DOHH2 (cell line): ENCODE measurements around the gene LMAN1.

ENCODE experiments used
- EZH2phosphoT487 ChIP-seq: fragments of 200-600 bp; sonication (generic); IDR thresholded peaks from 2 replicates; pipeline ENCODE4 v1.6.1; 2017; ENCODE audit warnings: borderline replicate concordance, mild to moderate bottlenecking, antibody characterized with exemption, low read length, moderate library complexity, mixed read lengths
- TF ChIP-seq, protein P1 (sequence below): fragments of 200-600 bp; sonication (generic); IDR thresholded peaks from one replicate; pipeline ENCODE4 v1.5.1; 2014; ENCODE audit warnings: antibody characterized with exemption, mild to moderate bottlenecking, low read depth, low read length; ENCODE audit not compliant: poor library complexity, severe bottlenecking

DNA sequence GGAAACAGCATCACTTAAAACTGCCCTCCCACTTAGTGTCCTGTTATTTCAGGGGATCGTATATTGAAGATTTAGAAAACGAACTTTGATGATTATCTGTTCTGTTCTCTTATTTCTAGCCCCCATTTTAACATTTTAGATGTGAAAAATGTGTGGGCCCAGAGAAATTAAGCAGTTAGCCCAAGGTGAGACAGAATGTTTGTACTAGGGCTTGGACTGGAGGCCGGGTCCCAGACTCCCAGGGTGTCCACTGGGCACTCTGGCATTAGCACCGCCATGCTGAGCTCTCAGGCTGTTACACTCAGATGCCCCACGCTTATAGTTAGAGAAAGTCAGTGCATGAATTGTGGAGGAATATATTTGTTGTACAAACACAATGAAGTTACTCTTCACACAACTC lies 80.3 kb downstream of the LMAN1 start:
- TF ChIP-seq, protein P1, sequence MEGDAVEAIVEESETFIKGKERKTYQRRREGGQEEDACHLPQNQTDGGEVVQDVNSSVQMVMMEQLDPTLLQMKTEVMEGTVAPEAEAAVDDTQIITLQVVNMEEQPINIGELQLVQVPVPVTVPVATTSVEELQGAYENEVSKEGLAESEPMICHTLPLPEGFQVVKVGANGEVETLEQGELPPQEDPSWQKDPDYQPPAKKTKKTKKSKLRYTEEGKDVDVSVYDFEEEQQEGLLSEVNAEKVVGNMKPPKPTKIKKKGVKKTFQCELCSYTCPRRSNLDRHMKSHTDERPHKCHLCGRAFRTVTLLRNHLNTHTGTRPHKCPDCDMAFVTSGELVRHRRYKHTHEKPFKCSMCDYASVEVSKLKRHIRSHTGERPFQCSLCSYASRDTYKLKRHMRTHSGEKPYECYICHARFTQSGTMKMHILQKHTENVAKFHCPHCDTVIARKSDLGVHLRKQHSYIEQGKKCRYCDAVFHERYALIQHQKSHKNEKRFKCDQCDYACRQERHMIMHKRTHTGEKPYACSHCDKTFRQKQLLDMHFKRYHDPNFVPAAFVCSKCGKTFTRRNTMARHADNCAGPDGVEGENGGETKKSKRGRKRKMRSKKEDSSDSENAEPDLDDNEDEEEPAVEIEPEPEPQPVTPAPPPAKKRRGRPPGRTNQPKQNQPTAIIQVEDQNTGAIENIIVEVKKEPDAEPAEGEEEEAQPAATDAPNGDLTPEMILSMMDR, result no peak
- TF ChIP-seq EZH2phosphoT487, result no peak
